Measurements from ENCODE around the gene KCNQ1. TPM values are rescaled to one million over a fixed set of nuclear protein-coding genes. Genes with fewer than 3 reads are reported as not detected.

Gene KCNQ1
- total and polyA plus RNA-seq, 12 donors, result 11.0 to 447 (median 320) TPM

- WGBS, 4 donors, result 88 to 96% (median 92%) methylated on average over 12 to 16 of the region's 16 CpGs
- intact Hi-C loops (cut with DNase I), result no loop called here
Observed at GRCh38 chr11:2724104-2724503, 279.3 kb downstream of the KCNQ1 start.

GRCh38 chr11:2724653-2725367, 280.0 kb downstream of the KCNQ1 start:
- H3K4me1 ChIP-seq (replicated peaks in 1 of 2), result no peaks in the 10 kb centered on the region
- intact Hi-C loops (cut with DNase I), result no loop called here
- no peaks in the 10 kb centered on the region for H3K9me3 ChIP-seq (replicated peaks in 1 of 3)
- no peaks in the 10 kb centered on the region for H3K36me3 ChIP-seq (replicated peaks in 1 of 2)
- H3K27me3 ChIP-seq, result no peaks in the 10 kb centered on the region
- 75 to 91% (median 85%) methylated on average over 17 to 20 of the region's 20 CpGs for WGBS, 4 donors
- TF ChIP-seq POLR2A (IDR thresholded peaks at IDR 0.05), result no peak
- no peak for TF ChIP-seq CTCF (IDR thresholded peaks at IDR 0.05)
- no peak overlapping the region for H3K4me3 ChIP-seq
- peak overlapping the region in 2 of 5 donors; percentile 63 to 79 for H3K27ac ChIP-seq
- peak in 2 of 7 donors; percentile 63 to 67 for DNase-seq

More at GRCh38 chr11:2724104-2724503, 279.3 kb downstream of the KCNQ1 start:
- Histone ChIP-seq H3K36me3 (replicated peaks in 1 of 2) (no peaks in the 10 kb centered on the region), H3K27me3 (no peaks in the 10 kb centered on the region), H3K27ac (peak overlapping the region in 2 of 5 donors; percentile 42 to 63), H3K4me3 (no peak overlapping the region), H3K4me1 (replicated peaks in 1 of 2) (no peaks in the 10 kb centered on the region), H3K9me3 (replicated peaks in 1 of 3) (no peaks in the 10 kb centered on the region)
- DNase-seq, result no peak
- TF ChIP-seq POLR2A (IDR thresholded peaks at IDR 0.05) (no peak), CTCF (IDR thresholded peaks at IDR 0.05) (no peak)

GRCh38 chr11:2725368-2726300, 280.8 kb downstream of the KCNQ1 start:
- Histone ChIP-seq H3K36me3 (replicated peaks in 1 of 2) (no peaks in the 10 kb centered on the region), H3K4me1 (replicated peaks in 1 of 2) (no peaks in the 10 kb centered on the region), H3K9me3 (replicated peaks in 1 of 3) (no peaks in the 10 kb centered on the region), H3K27ac (peak overlapping the region in 2 of 5 donors; percentile 63 to 79), H3K4me3 (no peak overlapping the region), H3K27me3 (no peaks in the 10 kb centered on the region)
- DNase-seq, result peak in 2 of 7 donors; percentile 43 to 52
- TF ChIP-seq POLR2A (IDR thresholded peaks at IDR 0.05), result no peak
- TF ChIP-seq CTCF (IDR thresholded peaks at IDR 0.05), result no peak
- 72 to 86% (median 79%) methylated on average over 9 to 27 of the region's 27 CpGs for WGBS, 4 donors
- intact Hi-C loops (cut with DNase I), result no loop called here

- WGBS, 4 donors, result 93 to 100% (median 97%) methylated on average over 3 to 4 of the region's 4 CpGs
- TF ChIP-seq POLR2A (IDR thresholded peaks at IDR 0.05) (no peak), CTCF (IDR thresholded peaks at IDR 0.05) (no peak)
- Histone ChIP-seq H3K4me1 (replicated peaks in 1 of 2) (no peaks in the 10 kb centered on the region), H3K27me3 (no peaks in the 10 kb centered on the region), H3K4me3 (no peak overlapping the region), H3K36me3 (replicated peaks in 1 of 2) (no peaks in the 10 kb centered on the region), H3K9me3 (replicated peaks in 1 of 3) (no peaks in the 10 kb centered on the region), H3K27ac (peak overlapping the region in 1 of 5 donors; percentile 79)
- DNase-seq, result no peak
- intact Hi-C loops (cut with DNase I), result no loop called here
Observed at GRCh38 chr11:2726964-2727363, 282.2 kb downstream of the KCNQ1 start.

All from adrenal gland (tissue), 12 donors.